Measurements from ENCODE around the gene SERF2. TPM values are rescaled to one million over a fixed set of nuclear protein-coding genes. Genes with fewer than 3 reads are reported as not detected.

Gene SERF2
- total and polyA plus RNA-seq, 2 of the 8 experiments (the other 6 are each of a cell fraction or from before 2014, with no cell fraction given) = 655 to 999 TPM

DNA sequence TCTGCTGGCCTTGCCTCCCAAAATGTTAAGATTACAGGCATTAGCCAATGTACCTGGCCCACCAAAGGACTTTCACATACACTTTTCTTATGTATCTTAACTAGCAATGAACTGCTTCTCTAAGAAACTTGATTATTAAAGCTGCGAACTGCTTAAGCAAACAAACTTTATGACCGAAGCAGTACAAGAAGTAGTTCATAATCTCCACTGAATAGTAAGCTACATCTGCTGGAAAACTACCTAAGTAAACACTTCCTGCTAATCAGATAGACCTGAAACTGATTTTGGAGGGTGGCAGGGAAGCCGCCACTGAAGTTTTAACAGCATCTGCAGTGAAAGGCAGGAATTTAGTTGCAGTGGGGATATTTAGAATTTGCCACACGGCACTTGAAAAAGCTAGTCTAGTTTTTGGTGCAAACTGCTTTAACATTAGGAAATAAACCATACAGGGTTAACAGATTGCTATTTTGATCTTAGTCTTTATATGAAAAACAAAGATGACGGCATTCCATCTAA, 16.4 kb downstream of the SERF2 start:
- Histone ChIP-seq H3K27me3 (replicated peaks in 1 of 4; ENCODE audit: control insufficient read depth in 3 of 4, extremely low read depth in 1 of 4, insufficient read depth in 3 of 4, low read length in 3 of 4) (peaks cover 0 to 1% (median 0%) of the 10 kb centered on the region in 4 experiments; a peak in 1 of 7 replicates), H3K4me3 (ENCODE audit: extremely low read depth in 1 of 4, insufficient read depth in 2 of 4, low read depth in 3 of 4, low read length in 4 of 4) (no peak overlapping the region), H3K56ac (replicated peaks; ENCODE audit: insufficient read length, low read depth, low read length) (no peak overlapping the region), H3K23me2 (ENCODE audit: low read depth, low read length) (no peaks in the 10 kb centered on the region), H3K27ac (ENCODE audit: low read depth, low read length) (no peak overlapping the region), H3K18ac (ENCODE audit: extremely low read depth, low read length) (no peak overlapping the region), H3K14ac (ENCODE audit: insufficient read length) (no peak overlapping the region), H2AK5ac (ENCODE audit: low read depth, low read length) (no peak overlapping the region), H3K79me1 (ENCODE audit: low read depth, low read length) (no peaks in the 10 kb centered on the region), H2BK15ac (ENCODE audit: low read length) (no peak overlapping the region), H3K79me2 (ENCODE audit: control insufficient read depth in 1 of 2, insufficient read depth in 2 of 2, low read length in 2 of 2) (no peaks in the 10 kb centered on the region), H2BK5ac (ENCODE audit: low read depth, low read length) (no peak overlapping the region), H3K9me3 (ENCODE audit: insufficient read depth in 2 of 2, low read depth in 1 of 2, low read length in 1 of 2) (no peaks in the 10 kb centered on the region), H2BK120ac (replicated peaks; ENCODE audit: low read depth, low read length) (no peak overlapping the region), H2BK20ac (ENCODE audit: low read length) (no peak overlapping the region), H3K23ac (ENCODE audit: insufficient read length) (no peak overlapping the region), H3K4me1 (replicated peaks in 1 of 4; ENCODE audit: control insufficient read depth in 3 of 4, insufficient read depth in 4 of 4, low read length in 3 of 4) (no peaks in the 10 kb centered on the region), H4K5ac (ENCODE audit: insufficient read length, low read depth, low read length) (no peak overlapping the region), H3K9ac (replicated peaks in 1 of 4; ENCODE audit: extremely low read depth in 1 of 4, low read depth in 3 of 4, low read length in 3 of 4) (no peak overlapping the region), H2BK12ac (ENCODE audit: low read depth, low read length) (no peak overlapping the region), H4K8ac (ENCODE audit: extremely low read depth, insufficient read depth, low read length) (no peak overlapping the region), H3K4me2 (ENCODE audit: insufficient read depth in 1 of 2, low read depth in 2 of 2, low read length in 2 of 2) (no peak overlapping the region), H4K91ac (replicated peaks; ENCODE audit: insufficient read length, low read length) (no peak overlapping the region), H3K36me3 (ENCODE audit: control insufficient read depth in 2 of 4, insufficient read depth in 4 of 4, low read length in 3 of 4) (peaks cover 26 to 86% (median 66%) of the 10 kb centered on the region in 4 experiments), H3K4ac (replicated peaks; ENCODE audit: insufficient read length, low read depth, low read length) (no peak overlapping the region), H2AFZ (ENCODE audit: low read length) (no peak overlapping the region), H4K20me1 (replicated peaks in 1 of 2; ENCODE audit: control insufficient read depth in 1 of 2, insufficient read depth in 2 of 2, low read length in 2 of 2) (peaks cover 0 to 1% of the 10 kb centered on the region in 2 experiments)
- WGBS, 2 experiments (ENCODE audit: extremely low coverage in 1 of 2, insufficient coverage in 1 of 2, insufficient read length in 1 of 2, insufficient replicate concordance in 2 of 2, low coverage in 1 of 2, low lambda C conversion rate in 2 of 2, missing lambda C conversion rate in 1 of 2) = 95% methylated on average over 5 of the region's 5 CpGs; no CpG with 5 or more reads in 1 of the 2 experiments
- CTCF ChIA-PET (ENCODE audit: partially characterized antibody) = interaction anchor here (1.2 to 1.3 kb wide), 2 partner anchors 38 to 40 kb away, joined by 4 read pairs; no protein-coding TSS in a partner anchor
- POLR2A ChIA-PET (ENCODE audit: partially characterized antibody) = interaction anchor here (6.5 kb wide), 1 partner anchor 10 kb away, joined by 71 read pairs; the partner anchor contains the start of genes HYPK and SERINC4
- DNase-seq (ENCODE audit: low read depth in 1 of 2, low spot score in 2 of 2) = no peak
- no peak for FAIRE-seq
- TF ChIP-seq SP4 (IDR thresholded peaks at IDR 0.05; ENCODE audit: low read length) = no peak
- TF ChIP-seq SRF (IDR thresholded peaks at IDR 0.05; ENCODE audit: low read depth, low read length) = no peak
- no peak for TF ChIP-seq CHD2 (IDR thresholded peaks at IDR 0.05; ENCODE audit: low read length)
- no peak for TF ChIP-seq RNF2 (IDR thresholded peaks at IDR 0.05; ENCODE audit: borderline replicate concordance, low read depth, low read length, missing control alignments, poor library complexity, severe bottlenecking)
- TF ChIP-seq CTBP2 (IDR thresholded peaks at IDR 0.05; ENCODE audit: borderline replicate concordance, insufficient read depth, insufficient read length, low read length) = no peak
- TF ChIP-seq NRF1 (IDR thresholded peaks at IDR 0.05; ENCODE audit: low read depth, low read length) = no peak
- no peak for TF ChIP-seq RXRA (IDR thresholded peaks at IDR 0.05; ENCODE audit: insufficient read depth, low read depth, low read length)
